Suprapubic skin (tissue), 4 donors: ENCODE results near the gene SND1.

Experiments
- CTCF ChIP-seq, 2 donors: fragments of 200-600 bp in 1 of 2; fragments of 450-650 bp in 1 of 2; sonication (generic) in 1 of 2; IDR thresholded peaks; one replicate each; pipeline ENCODE4 v1.5.1; 2016 to 2019; ENCODE audit warnings: antibody characterized with exemption in 2 of 2, mild to moderate bottlenecking in 1 of 2, moderate library complexity in 1 of 2
- EP300 ChIP-seq: sonication (generic); formaldehyde crosslinking; IDR thresholded peaks from one replicate; pipeline ENCODE4 v1.6.1; 2017; ENCODE audit warnings: antibody characterized with exemption
- POLR2A ChIP-seq, 2 donors: fragments of 450-650 bp; IDR thresholded peaks; one replicate each; pipeline ENCODE4 v1.6.1; 2017; ENCODE audit warnings: antibody characterized with exemption in 2 of 2, mild to moderate bottlenecking in 2 of 2, moderate library complexity in 2 of 2
- POLR2AphosphoS5 ChIP-seq, 3 donors: sonication (generic); formaldehyde crosslinking; IDR thresholded peaks; one replicate each; pipeline ENCODE4 v1.6.1; 2017; ENCODE audit warnings: antibody characterized with exemption in 3 of 3

GRCh38 chr7:128105228-128106022 lies 453.4 kb downstream of the SND1 start:
- no peak for TF ChIP-seq CTCF (IDR thresholded peaks at IDR 0.05)
- TF ChIP-seq POLR2A (IDR thresholded peaks at IDR 0.05): no peak
- TF ChIP-seq POLR2AphosphoS5 (IDR thresholded peaks at IDR 0.05): no peak
- no peak for TF ChIP-seq EP300
